HG02884 (cell line): ENCODE results near the gene RNF113B.

Experiments used
- ATAC-seq: cut with Tn5 transposase; IDR thresholded peaks from one replicate; pipeline ENCODE4 v1.9.1; 2021; ENCODE audit warnings: mild to moderate bottlenecking, moderate library complexity; ENCODE audit not compliant: unreplicated experiment

The RNF113B gene

GRCh38 chr13:98176777-98177608 is at the start of gene RNF113B:
Gene RNF113B, minus strand, starts transcription at chr13:98177269. Its CDS starts 33 bp downstream, at chr13:98177236.
- ATAC-seq: no peak

- ATAC-seq: no peak
Measured at GRCh38 chr13:98226496-98226895, 49.4 kb upstream of the RNF113B start.

DNA sequence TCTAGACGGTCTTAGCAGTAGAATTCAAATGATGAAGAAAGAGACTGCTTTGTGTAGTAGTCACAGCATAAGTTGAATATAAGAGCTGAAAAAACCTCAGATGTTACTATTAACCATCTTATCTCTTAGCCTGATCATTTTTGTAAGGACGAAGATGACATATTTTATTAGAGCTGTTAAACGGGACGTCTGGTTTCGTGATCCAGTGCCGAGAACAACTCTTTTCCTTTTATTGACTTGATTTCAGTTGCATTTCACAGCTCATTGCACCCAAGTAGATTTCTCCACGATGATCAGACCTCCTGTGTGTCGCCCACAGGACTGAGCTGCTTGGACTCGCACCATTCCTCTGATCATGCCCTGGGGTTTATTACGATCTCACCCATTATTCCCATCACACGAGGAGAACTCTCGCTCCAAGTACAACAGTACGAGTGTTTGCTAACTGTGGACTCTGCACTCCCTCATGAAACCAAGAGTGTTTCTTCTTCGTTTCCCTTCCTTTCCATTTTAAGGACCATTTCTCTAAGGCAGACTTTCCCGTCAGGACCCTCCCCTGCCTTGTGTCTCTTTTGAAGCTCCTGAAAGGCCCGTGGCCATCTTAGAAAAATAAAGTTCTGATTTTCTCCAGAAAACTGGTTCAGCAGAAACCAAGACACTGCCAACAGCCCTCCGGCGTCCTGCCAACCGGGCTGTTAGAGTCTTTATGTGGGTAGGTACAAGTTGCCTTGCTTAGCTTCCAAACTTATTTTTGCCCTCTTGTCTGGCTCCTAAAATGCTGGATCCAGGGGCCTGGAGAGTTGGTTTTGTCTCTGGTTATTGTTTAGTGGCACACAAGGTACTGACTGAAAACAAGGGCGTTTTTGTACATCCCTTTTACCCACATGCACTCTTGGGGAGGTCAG is 48.2 kb upstream of the RNF113B start:
- no peak for ATAC-seq

DNA sequence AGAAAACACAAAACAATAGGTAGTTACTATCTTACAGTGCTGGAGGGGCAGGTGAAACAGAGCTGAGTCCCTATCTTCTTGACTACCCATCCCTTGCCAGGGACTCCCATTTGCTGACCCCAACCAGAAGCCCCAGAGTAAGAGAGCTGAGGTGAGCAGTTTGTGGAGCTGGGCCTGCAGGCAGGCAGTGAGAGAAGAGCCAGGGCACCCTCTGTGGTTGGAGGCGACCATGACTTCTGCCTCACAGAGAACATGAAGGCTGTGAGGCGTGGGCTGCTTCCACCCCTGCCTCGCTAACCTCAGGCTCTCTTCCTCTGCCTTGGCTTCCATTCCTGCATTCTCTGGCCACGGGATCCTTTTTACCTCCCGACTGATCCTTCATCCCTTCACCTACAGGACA is 47.5 kb upstream of the RNF113B start:
- ATAC-seq: no peak

DNA sequence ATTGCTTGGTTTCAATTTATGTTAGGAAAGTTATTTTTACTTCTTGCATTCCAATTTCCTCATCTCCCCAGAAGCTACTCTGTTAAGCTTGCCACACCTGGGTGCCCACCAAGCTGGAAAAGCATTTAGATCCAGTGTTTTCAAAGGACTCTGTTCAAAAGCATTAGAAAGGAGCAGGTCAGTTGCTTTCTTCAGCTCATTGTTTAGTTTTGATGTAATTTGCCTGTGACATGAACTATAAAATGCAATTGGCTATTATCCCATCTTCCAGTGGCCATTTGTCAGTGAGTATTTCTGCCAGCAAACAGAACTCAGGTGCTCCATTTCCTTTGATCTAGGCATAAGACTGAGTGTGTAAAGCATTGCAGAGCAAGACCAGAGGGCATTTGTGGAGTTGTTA is 46.7 kb upstream of the RNF113B start:
- ATAC-seq: no peak

- no peak for ATAC-seq
Measured at GRCh38 chr13:98222816-98223215, 45.7 kb upstream of the RNF113B start.

- ATAC-seq: no peak
Measured at GRCh38 chr13:98222081-98222554, 45.0 kb upstream of the RNF113B start.

DNA sequence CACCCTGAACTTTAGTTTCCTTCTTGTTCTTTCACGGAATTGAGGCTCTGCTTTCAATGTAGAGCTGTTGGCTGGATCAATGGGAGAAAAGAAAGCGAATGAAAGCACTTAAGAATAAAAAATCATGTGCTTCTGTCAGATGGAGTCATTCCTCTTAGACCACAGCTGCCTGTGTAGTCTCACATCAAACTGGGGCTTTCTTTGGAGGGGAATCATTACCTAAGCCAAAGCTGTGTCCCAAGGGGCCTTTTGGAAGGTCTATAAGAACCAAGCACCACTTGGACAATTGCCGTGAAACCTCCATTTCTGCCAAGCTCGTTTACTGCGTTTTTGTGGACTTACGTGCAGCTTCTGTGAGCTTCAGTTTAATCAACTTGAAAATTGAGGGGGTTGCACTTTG is 44.2 kb upstream of the RNF113B start:
- no peak for ATAC-seq

- ATAC-seq: no peak
Measured at GRCh38 chr13:98220271-98220791, 43.3 kb upstream of the RNF113B start.

GRCh38 chr13:98219685-98220084 is 42.6 kb upstream of the RNF113B start:
- no peak for ATAC-seq

DNA sequence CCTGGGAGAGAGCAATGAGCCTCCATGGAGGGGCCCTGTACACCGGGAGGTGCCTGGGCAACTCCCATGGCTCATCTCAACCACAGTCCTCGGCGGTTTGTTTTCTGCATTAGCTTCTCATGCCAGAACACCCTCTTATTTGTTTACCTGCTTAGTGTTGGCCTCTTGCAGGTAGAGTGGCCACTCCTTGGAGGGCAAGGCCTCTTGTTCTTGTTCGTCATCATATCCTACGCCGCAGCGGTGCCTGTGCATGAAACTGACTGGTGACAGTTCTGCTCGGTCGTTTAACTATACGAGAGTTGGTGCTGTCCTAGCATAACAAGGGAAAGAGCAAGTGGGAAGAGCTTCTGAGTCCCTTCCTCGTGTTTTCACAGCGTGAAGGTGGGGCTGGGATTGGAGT is 40.5 kb upstream of the RNF113B start:
- no peak for ATAC-seq

DNA sequence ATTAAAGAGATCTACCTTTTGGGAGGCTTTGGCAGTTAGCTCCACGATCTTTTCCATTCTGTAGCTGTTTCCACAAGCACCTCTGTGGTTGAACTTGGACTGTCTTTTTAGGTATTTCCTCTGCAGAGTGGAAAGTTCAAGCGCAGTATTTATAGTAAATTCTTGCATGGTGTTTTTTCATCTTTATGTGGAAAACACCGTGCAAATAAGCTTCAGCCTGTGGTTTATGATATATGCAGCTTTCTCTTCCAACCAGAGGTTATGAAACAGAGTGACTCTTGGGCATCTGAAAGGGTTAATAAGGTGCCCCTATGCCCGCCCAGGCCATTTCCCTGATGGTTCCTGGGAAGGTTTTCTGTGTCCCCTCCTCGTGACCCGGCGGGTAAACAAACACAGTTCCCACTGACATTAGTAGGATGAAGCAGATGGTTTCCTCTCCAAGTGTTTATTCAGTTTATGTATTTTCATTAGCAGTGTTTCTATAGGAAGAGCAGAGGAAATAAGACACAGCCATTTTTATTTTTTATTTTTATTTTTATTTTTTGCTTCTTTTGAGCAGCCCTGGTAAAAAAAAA is 39.7 kb upstream of the RNF113B start:
- ATAC-seq: peak; percentile 54

- ATAC-seq: peak; percentile 14
Measured at GRCh38 chr13:98216135-98216565, 39.1 kb upstream of the RNF113B start.

DNA sequence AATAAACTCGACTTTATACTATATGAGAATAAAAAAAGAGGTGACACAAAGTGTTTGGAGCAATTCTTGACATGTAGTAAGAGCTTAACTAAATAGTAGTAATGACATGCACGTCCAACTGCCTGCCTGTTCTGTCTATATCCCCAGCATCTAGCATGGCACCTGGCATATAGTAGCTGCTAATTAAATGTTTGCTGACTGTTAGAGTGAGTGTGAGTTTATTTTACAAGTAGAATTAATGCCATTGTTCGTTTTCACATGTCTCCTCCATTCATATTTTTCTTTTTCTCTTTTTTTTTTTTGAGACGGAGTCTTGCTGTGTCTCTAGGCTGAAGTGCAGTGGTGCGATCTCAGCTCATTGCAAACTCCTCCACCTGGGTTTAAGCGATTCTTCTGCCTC is 38.4 kb upstream of the RNF113B start:
- no peak for ATAC-seq

GRCh38 chr13:98214707-98215106 is 37.6 kb upstream of the RNF113B start:
- no peak for ATAC-seq

- ATAC-seq: no peak
Measured at GRCh38 chr13:98214008-98214643, 37.1 kb upstream of the RNF113B start.

- no peak for ATAC-seq
Measured at GRCh38 chr13:98213354-98213753, 36.3 kb upstream of the RNF113B start.

DNA sequence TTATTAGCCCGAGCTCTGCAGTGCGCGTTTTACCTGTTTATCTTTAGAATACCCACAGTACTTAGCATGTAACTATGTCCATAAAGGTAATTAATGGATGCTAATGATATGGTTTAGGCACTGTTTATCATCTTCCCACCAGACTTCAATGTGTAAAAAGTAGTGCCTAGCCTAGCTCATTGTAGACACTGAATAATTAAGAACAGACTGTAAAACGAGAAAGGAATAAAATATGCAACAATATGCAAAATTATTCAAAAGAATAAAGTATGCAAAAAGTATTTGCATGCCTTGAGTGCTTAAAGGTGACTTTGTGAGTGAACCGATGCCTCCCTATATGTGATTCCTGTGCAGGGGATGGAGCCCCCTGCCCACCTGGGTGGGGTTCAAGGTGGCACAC is 35.7 kb upstream of the RNF113B start:
- ATAC-seq: no peak

- ATAC-seq: no peak
Measured at GRCh38 chr13:98208606-98209005, 31.5 kb upstream of the RNF113B start.

DNA sequence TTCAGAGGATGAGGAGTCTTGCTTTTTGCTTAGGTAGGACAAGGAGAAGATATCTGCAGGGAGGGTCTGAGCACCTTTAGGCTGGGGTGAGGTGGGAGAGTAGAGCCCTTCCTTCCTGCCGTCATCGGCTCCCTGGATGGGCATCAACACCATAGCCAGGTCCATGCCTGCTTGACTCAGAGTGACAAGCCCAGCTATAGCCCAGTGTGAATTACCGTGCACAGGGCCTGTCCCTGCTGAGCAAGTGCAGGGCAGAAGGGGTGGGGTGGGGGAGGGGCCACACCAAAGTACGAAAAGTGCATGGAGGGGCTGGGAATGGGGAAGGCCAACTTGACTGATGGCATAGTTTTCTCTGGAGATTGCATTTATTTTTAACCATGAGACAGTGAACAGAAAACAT is 30.3 kb upstream of the RNF113B start:
- no peak for ATAC-seq

DNA sequence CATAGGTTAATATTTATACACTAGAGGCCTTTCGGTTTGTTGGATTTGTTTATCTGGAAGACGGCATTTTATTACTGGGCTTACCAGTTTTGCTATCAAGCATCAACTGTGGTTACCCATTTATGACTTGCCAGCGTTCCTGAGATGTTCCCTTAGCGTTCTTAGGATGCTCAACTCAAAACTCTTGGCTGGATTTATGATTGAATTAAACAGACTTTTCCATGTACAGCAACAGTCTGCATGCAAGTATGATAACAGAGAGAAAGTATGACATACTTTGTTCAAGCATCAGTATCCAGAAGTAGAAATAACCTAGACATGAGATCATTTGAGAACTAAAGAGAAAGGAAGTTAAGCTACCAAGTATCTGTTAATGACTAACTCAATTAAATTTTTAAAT is 29.9 kb upstream of the RNF113B start:
- ATAC-seq: no peak
